Dermis blood vessel endothelial cell (primary cell): ENCODE data around the gene MCMBP. TPM values are rescaled to one million over a fixed set of nuclear protein-coding genes. Genes with fewer than 3 reads are reported as not detected.

Experiments used
- DNase-seq: peaks from one replicate; pipeline ENCODE4 v3.0.0; 2010
- total RNA-seq: library from RNA; depleted of rRNA; stranded (reverse); fragments of >200 nt; gene quantifications from 2 replicates; pipeline ENCODE4 v1.2.3, GENCODE V29; 2014

The MCMBP gene
- total RNA-seq, 1 donor from 2014 or later = 76.4 TPM

- DNase-seq = no peak
These were observed 91.1 kb downstream of the MCMBP start for GRCh38 chr10:119781498-119781897.

GRCh38 chr10:119780879-119781480 lies 91.7 kb downstream of the MCMBP start:
- DNase-seq = no peak

Other genes starting within 250 kb of the MCMBP start
- 7.5 and 15.5 TPM in 2 replicates for gene BAG3, start 221.5 kb downstream of the MCMBP start, total RNA-seq
- 12.9 and 20.8 TPM in 2 replicates for gene INPP5F, start 146.8 kb downstream of the MCMBP start, total RNA-seq
- 21.1 and 43.3 TPM in 2 replicates for gene SEC23IP, start 19.9 kb upstream of the MCMBP start, total RNA-seq